Neuronal stem cell (in vitro differentiated cells): ENCODE measurements around the gene APBB2. TPM values are rescaled to one million over a fixed set of nuclear protein-coding genes. Genes with fewer than 3 reads are reported as not detected.

Experiments used
- DNase-seq: peaks from one replicate; pipeline ENCODE4 v3.0.0-alpha.2; 2013; ENCODE audit warnings: low spot score
- H2AFZ ChIP-seq: one replicate; pipeline ENCODE4 v1.6.1; 2013; ENCODE audit warnings: mild to moderate bottlenecking, low read length, inconsistent platforms
- H2AK5ac ChIP-seq: 2 replicates; pipeline ENCODE4 v1.6.1; 2013; ENCODE audit warnings: low read depth, mild to moderate bottlenecking, inconsistent platforms, low read length, moderate library complexity, mixed read lengths
- H2BK120ac ChIP-seq: 2 replicates; pipeline ENCODE4 v1.6.1; 2013; ENCODE audit warnings: low read depth, mild to moderate bottlenecking, inconsistent platforms, low read length, moderate library complexity, mixed read lengths
- H2BK12ac ChIP-seq: one replicate; pipeline ENCODE4 v1.6.1; 2013; ENCODE audit warnings: low read length, inconsistent platforms
- H2BK15ac ChIP-seq: 2 replicates; pipeline ENCODE4 v1.6.1; 2013; ENCODE audit warnings: mild to moderate bottlenecking, low read length, inconsistent platforms, mixed read lengths
- H2BK5ac ChIP-seq: one replicate; pipeline ENCODE4 v1.6.1; 2013; ENCODE audit warnings: inconsistent platforms, mild to moderate bottlenecking, low read length, moderate library complexity
- H3K14ac ChIP-seq: one replicate; pipeline ENCODE4 v1.6.1; 2013; ENCODE audit warnings: low read length, inconsistent platforms
- H3K18ac ChIP-seq: 2 replicates; pipeline ENCODE4 v1.6.1; 2013; ENCODE audit warnings: low read length, inconsistent platforms
- H3K23ac ChIP-seq: 2 replicates; pipeline ENCODE4 v1.6.1; 2013; ENCODE audit warnings: low read depth, mild to moderate bottlenecking, mixed read lengths, low read length, inconsistent platforms; ENCODE audit not compliant: poor library complexity
- H3K27ac ChIP-seq: replicated peaks from 3 replicates; pipeline ENCODE4 v1.5.1; 2013; ENCODE audit warnings: low read length, inconsistent platforms
- H3K27me3 ChIP-seq, 3 experiments: 2 replicates each; pipeline ENCODE4 v1.6.1; 2013; ENCODE audit warnings: low read length in 3 of 3, mild to moderate bottlenecking in 2 of 3, inconsistent platforms in 1 of 3, low read depth in 1 of 3, mixed read lengths in 1 of 3, moderate library complexity in 1 of 3; ENCODE audit not compliant: control insufficient read depth in 3 of 3, insufficient read depth in 3 of 3
- H3K36me3 ChIP-seq, 2 donors: replicated peaks in 1 of 2; 2 replicates each; pipeline ENCODE4 v1.6.1; 2013; ENCODE audit warnings: low read length in 2 of 2; ENCODE audit not compliant: control insufficient read depth in 2 of 2, insufficient read depth in 2 of 2
- H3K4ac ChIP-seq: 2 replicates; pipeline ENCODE4 v1.6.1; 2013; ENCODE audit warnings: inconsistent platforms, mild to moderate bottlenecking, low read length, moderate library complexity
- H3K4me1 ChIP-seq, 2 donors: 1 replicate in 1 of 2; 2 replicates in 1 of 2; pipeline ENCODE4 v1.6.1; 2013; ENCODE audit warnings: low read length in 2 of 2, low read depth in 1 of 2; ENCODE audit not compliant: control insufficient read depth in 2 of 2, insufficient read depth in 1 of 2
- H3K4me2 ChIP-seq: one replicate; pipeline ENCODE4 v1.6.1; 2013; ENCODE audit warnings: mild to moderate bottlenecking, low read length, inconsistent platforms; ENCODE audit not compliant: insufficient read depth, poor library complexity, severe bottlenecking
- H3K4me3 ChIP-seq, 2 donors: 2 replicates each; pipeline ENCODE4 v1.5.1; 2013; ENCODE audit warnings: low read length in 2 of 2, mild to moderate bottlenecking in 2 of 2, inconsistent platforms in 1 of 2, moderate library complexity in 1 of 2
- H3K79me1 ChIP-seq: one replicate; pipeline ENCODE4 v1.6.1; 2013; ENCODE audit warnings: low read depth, mild to moderate bottlenecking, inconsistent platforms, low read length, moderate library complexity
- H3K9ac ChIP-seq: one replicate; pipeline ENCODE4 v1.6.1; 2013; ENCODE audit warnings: mild to moderate bottlenecking, low read depth, low read length, inconsistent platforms; ENCODE audit not compliant: poor library complexity
- H3K9me3 ChIP-seq, 2 donors: replicated peaks in 1 of 2; 2 replicates each; pipeline versions ENCODE3 to v1.6.1; 2013; ENCODE audit warnings: low read length in 2 of 2, mild to moderate bottlenecking in 2 of 2, inconsistent platforms in 1 of 2, low read depth in 1 of 2, mixed read lengths in 1 of 2, moderate library complexity in 1 of 2; ENCODE audit not compliant: control insufficient read depth in 2 of 2, insufficient read depth in 1 of 2
- H4K8ac ChIP-seq: one replicate; pipeline ENCODE4 v1.6.1; 2013; ENCODE audit warnings: low read depth, mild to moderate bottlenecking, inconsistent platforms, low read length, moderate library complexity
- H4K91ac ChIP-seq: one replicate; pipeline ENCODE4 v1.6.1; 2013; ENCODE audit warnings: low read length, low read depth, mild to moderate bottlenecking, inconsistent platforms; ENCODE audit not compliant: poor library complexity
- WGBS, 2 donors: extraction: QIAGEN DNeasy Blood & Tissue Kit; methylation state at CpG; one replicate each; pipeline ENCODE4 v1.1.7; 2013; ENCODE audit warnings: missing lambda C conversion rate in 2 of 2, mixed read lengths in 1 of 2; ENCODE audit not compliant: insufficient read length in 2 of 2, insufficient replicate concordance in 1 of 2; ENCODE audit errors: extremely low coverage in 2 of 2; 5-methylcytosine and 5-hydroxymethylcytosine counted together
- small RNA-seq: library from polyadenylated mRNA; stranded (forward); fragments of <200 nt; extraction: miRNeasy Mini kit (QIAGEN cat#:217004); gene quantifications from one replicate; pipeline ENCODE3, GENCODE V24; 2013; ENCODE audit not compliant: insufficient read depth

The APBB2 gene

DNA sequence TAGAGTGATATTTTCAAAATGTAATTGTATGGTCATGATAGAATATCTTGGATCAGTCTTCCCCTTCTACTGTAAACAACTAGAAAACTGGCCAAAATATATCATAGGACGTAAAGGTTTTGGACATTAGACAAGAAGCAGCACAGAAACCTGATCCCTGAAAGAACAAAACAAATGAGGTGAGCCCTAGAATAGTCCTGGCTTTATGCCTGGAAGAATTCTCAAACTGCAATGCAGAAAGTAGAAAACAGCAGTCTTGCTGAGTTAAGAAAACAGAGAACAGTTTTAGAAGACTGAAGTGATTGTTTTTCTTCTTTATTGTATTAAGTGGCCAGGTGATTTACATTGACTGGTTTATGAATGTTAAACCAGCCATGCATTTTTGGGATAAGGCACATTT is 445.1 kb downstream of the APBB2 start:
- H3K23ac ChIP-seq, result no peak overlapping the region
- no peak overlapping the region for H2AFZ ChIP-seq
- H4K91ac ChIP-seq, result no peak overlapping the region
- H2BK5ac ChIP-seq, result no peak overlapping the region
- no peaks in the 10 kb centered on the region for H3K27me3 ChIP-seq
- no peaks in the 10 kb centered on the region for H3K9me3 ChIP-seq
- WGBS, 2 donors, result no CpG with 5 or more reads among the region's 1 CpG
- H3K4ac ChIP-seq, result no peak overlapping the region
- no peak overlapping the region for H3K4me3 ChIP-seq
- H3K4me2 ChIP-seq, result no peak overlapping the region
- H3K9ac ChIP-seq, result no peak overlapping the region
- no peak overlapping the region for H3K14ac ChIP-seq
- no peak for DNase-seq
- H2AK5ac ChIP-seq, result no peak overlapping the region
- H2BK120ac ChIP-seq, result no peak overlapping the region
- no peak overlapping the region for H3K27ac ChIP-seq
- no peak overlapping the region for H2BK15ac ChIP-seq
- no peak overlapping the region for H4K8ac ChIP-seq
- peaks cover 0 to 4% of the 10 kb centered on the region in 2 donors for H3K36me3 ChIP-seq
- no peak overlapping the region for H3K18ac ChIP-seq
- no peak overlapping the region for H2BK12ac ChIP-seq
- no peaks in the 10 kb centered on the region for H3K4me1 ChIP-seq
- no peaks in the 10 kb centered on the region for H3K79me1 ChIP-seq

DNA sequence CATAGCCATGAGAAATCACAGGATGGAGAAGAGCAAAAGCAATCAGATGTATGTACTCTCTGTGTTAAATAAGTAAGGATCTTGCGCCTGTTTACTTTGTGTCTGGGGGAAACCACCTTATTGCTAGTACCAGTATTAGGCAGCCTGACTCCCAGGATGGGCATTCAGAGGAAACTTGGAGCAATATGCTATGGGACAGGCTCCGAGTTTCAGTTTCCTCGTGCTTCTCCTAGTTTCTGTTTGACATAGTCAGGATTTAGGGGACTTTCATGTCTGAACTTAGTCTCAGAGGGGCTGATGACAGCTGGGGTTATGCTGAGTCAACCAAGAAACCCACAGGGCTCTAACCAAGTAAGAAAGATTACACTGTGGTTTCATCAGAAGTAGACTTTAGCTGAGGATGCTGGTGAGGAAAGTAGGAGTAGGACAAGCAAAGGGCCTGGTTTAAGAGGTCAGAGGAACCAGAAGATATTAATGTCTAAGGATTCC is 451.1 kb downstream of the APBB2 start:
- H3K18ac ChIP-seq, result no peak overlapping the region
- peaks cover 0 to 3% of the 10 kb centered on the region in 2 donors for H3K36me3 ChIP-seq
- H3K4ac ChIP-seq, result no peak overlapping the region
- H3K4me2 ChIP-seq, result no peak overlapping the region
- H3K14ac ChIP-seq, result no peak overlapping the region
- no peak overlapping the region for H3K27ac ChIP-seq
- no peaks in the 10 kb centered on the region for H3K9me3 ChIP-seq
- no peaks in the 10 kb centered on the region for H3K79me1 ChIP-seq
- no peak overlapping the region for H2BK120ac ChIP-seq
- DNase-seq, result no peak
- H3K27me3 ChIP-seq, result no peaks in the 10 kb centered on the region
- H2BK5ac ChIP-seq, result no peak overlapping the region
- H3K23ac ChIP-seq, result no peak overlapping the region
- H3K9ac ChIP-seq, result no peak overlapping the region
- no peaks in the 10 kb centered on the region for H3K4me1 ChIP-seq
- H4K91ac ChIP-seq, result no peak overlapping the region
- no CpG with 5 or more reads among the region's 3 CpGs for WGBS, 2 donors
- H2AK5ac ChIP-seq, result no peak overlapping the region
- no peak overlapping the region for H2BK15ac ChIP-seq
- no peak overlapping the region for H4K8ac ChIP-seq
- no peak overlapping the region for H2BK12ac ChIP-seq
- no peak overlapping the region for H3K4me3 ChIP-seq
- no peak overlapping the region for H2AFZ ChIP-seq

Small RNA genes within 50 kb of the gene (small RNA-seq; reads per million reads assigned to genes)
- gene RF00019, result not detected
- not detected for gene RNA5SP160
- 1.2 reads per million for gene RNU6-1195P
- gene RNU6-836P, result not detected
